Measurements from ENCODE around the gene TRAF5.
"Not testable (repeated sequence)": the region's sequence is repeated elsewhere in the genome, so short reads cannot be mapped to it uniquely, and the experiment has no call there.

TRAF5 gene

DNA sequence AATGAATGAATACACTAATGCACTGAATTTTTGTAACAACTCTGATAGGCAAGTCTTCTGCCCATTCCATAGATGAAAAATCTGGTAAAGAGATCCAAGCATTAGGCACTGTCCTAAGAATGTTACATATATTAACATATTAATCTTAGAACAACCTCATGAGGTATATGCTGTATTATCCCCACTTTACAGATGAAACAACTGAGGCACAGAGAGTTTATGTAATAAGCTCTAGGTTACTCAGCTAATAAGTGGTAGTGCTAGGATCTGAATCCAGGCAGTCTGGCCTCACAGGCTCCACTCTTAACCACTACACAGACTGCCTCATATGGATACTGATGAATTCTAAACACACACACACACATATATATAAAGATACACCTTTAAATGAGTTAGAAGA is 52.8 kb downstream of the TRAF5 start:
- ATAC-seq, result no peak

- ATAC-seq, result peak; percentile 63 to 67
Measured at GRCh38 chr1:211381481-211382181, 55.0 kb downstream of the TRAF5 start.

- no peak for ATAC-seq
Measured at GRCh38 chr1:211382182-211382713, 55.6 kb downstream of the TRAF5 start.

DNA sequence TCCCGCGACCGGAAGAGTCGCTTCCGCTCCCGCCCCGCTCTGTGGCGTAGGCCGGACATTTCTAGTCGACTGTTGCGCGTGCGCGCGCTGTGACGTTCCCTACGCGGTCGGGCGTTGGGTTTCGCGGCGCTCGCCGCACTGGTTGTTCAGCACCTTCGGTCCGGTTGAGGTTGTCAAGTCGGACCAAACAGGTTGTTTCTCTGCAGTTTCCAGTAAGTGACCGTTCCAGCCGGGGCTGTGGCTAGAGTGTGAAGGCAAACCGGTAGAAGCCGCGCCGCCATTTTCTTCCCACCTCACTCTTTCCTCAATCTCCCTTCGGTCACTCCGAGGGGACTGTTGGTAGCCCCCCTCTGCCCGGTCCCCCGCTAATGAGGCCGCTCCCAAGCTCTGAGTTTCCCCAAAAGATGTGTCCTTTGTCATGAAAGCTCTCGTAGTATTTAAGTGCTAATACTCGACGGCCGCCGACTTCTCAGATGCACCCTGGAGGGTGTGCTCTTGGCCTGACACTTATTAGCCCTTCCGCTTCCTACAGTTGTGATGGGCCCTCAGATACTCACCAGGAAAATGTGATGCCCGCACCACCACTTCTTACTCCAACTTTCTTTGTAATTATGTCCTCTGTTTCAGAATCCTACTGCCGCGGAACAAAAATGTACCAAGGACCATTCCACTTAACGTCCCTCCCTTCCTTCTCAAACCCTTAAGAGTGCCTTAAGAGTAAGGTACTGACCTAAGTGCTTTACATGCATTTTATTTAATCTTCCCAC is 56.3 kb downstream of the TRAF5 start:
- peak; percentile 66 to 69 for ATAC-seq

GRCh38 chr1:211384524-211384923 is 57.9 kb downstream of the TRAF5 start:
- no peak for ATAC-seq

DNA sequence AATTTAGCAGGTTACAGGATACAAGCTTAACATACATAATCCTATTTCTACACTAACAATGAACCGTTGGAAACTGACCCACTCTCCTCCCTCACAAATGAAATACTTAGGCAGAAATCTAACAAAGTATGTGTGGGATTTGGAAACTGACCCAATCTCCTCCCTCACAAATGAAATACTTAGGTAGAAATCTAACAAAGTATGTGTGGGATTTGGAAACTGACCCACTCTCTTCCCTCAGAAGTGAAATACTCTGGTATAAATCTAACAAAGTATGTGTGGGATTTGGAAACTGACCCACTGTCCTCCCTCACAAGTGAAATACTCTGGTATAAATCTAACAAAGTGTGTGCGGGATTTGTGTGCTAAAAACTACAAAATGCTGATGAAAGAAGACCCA is 60.3 kb downstream of the TRAF5 start:
- ATAC-seq, result no peak

GRCh38 chr1:211390829-211391228 is 64.2 kb downstream of the TRAF5 start:
- ATAC-seq, result not testable (repeated sequence)

GRCh38 chr1:211393203-211393602 is 66.6 kb downstream of the TRAF5 start:
- no peak for ATAC-seq

DNA sequence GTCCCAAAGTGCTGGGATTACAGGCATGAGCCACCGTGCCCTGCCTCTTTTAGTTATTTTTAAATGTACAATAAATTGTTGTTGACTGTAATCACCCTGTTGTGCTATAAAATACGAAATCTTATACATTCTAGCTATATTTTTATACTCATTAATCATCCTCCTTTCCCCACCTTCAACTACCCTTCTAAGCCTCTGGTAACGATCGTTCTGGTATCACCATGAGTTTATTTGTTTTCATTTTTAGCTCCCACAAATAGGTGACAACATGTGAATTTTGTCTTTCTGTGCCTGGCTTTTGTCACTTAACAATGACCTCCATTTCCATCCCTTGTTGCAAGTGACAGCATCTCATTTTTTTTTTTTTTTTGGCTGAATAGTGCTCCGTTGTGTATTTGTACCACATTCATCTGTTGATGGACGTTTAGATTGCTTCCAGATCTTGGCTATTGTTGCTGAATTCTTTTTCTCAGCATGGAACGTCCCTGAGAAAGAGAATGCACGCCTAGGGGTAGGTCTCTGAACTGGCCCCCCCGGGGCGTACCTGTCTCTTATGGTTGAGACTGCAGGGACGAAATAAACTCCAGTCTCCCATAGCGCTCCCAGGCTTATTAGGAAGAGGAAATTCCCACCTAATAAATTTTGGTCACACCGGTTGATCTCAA is 71.8 kb downstream of the TRAF5 start:
- not testable (repeated sequence) for ATAC-seq

DNA sequence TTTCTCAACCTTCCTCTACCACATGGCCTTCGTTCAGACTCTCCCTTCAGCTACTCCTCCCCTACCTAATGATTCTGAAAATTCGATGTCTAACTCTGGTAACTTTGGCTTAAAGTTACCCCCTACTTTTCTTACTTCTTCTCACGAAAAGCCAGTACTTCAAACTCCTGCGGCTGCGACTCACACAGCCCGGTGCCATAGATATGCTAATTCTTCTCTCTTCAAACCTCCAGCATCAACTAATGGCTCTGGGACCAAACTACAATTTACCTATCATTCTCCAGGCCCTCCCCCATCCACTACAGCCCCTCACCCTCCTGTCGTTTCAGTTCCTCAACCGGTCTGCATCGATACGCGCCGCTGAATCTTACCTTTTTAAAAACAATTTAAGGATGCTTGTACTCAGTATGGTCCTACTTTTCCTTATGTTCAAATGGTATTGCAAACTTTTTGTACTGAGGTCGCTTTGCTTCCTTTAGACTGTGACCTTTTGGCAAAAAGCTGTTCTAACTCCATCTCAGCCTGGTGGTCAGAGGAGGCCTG is 73.3 kb downstream of the TRAF5 start:
- not testable (repeated sequence) for ATAC-seq

DNA sequence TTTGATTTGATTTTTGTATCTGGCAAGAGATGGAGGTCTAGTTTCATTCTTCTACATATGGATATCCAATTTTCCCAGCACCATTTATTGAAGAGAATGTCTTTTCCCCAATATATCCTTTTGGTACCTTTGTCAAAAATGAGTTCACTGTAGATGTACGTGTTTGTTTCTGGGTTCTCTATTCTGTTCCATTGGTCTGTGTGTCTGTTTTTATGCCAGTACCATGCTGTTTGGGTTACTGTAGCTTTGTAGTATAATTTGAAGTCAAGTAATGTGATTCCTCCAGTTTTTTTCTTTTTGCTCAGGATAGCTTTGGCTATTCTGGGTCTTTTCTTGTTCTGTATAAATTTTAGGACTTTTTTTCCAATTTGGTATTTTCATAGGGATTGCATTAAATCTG is 75.1 kb downstream of the TRAF5 start:
- ATAC-seq, result not testable (repeated sequence)

DNA sequence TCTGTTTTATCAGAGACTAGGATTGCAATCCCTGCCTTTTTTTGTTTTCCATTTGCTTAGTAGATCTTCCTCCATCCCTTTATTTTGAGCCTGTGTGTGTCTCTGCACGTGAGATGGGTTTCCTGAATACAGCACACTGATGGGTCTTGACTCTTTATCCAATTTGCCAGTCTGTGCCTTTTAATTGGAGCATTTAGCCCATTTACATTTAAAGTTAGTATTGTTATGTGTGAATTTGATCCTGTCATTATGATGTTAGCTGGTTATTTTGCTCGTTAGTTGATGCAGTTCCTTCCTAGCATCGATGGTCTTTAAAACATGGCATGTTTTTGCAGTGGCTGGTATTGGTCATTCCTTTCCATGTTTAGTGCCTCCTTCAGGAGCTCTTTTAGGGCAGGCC is 79.5 kb downstream of the TRAF5 start:
- ATAC-seq, result not testable (repeated sequence)

DNA sequence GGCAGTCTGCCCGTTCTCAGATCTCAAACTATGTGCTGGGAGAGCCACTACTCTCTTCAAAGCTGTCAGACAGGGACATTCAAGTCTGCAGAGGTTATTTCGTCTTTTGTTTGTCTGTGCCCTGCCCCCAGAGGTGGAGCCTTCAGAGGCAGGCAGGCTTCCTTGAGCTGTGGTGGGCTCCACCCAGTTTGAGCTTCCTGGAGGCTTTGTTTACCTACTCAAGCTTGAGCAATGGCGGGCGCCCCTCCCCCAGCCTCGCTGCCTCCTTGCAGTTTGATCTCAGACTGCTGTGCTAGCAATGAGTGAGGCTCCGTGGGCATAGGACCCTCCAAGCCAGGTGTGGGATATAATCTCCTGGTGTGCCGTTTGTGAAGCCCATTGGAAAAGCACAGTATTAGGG is 81.1 kb downstream of the TRAF5 start:
- ATAC-seq, result not testable (repeated sequence)

GRCh38 chr1:211411639-211412038 is 85.0 kb downstream of the TRAF5 start:
- ATAC-seq, result no peak

GRCh38 chr1:211415700-211416099 is 89.1 kb downstream of the TRAF5 start:
- no peak for ATAC-seq

DNA sequence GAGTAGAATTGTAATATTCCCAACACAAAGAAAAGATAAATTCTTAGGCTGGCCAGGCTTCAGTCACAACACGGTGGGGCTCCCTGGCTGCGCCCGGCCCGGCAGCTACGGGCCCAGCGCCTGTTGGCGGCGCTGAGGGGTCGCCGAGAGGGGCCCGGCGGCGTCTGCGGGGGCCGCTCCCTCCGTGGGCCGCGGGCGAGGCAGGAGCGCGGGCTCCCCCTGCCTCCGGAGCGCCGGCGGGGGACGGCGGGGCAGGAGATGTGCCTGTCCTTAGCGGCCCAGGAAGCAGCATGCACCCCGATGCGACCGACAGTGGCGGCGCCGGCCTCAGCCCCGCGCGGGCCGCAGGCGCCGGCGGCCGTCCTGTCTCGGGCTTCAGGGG is 89.6 kb downstream of the TRAF5 start:
- peak; percentile 44 to 55 for ATAC-seq

- ATAC-seq, result peak; percentile 77 to 79
Measured at GRCh38 chr1:211416628-211417323, 90.1 kb downstream of the TRAF5 start.

DNA sequence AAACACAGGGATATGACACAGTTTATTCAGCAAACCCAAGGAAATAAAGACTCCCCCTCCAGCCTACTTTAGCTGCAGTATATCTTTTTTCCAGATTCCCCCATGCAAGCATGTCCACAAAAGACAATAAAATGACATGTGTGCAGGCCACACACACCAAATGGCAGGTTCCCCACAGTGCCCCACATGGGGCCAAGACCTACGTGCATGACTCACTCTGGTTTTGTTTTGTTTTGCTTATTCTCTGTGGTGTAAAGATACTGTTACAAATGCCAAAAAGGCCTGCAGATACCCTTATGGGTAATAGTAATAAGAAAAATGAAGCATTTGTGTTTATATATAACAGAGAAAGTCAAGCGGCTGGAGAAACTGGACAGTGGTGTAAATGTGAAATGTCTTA is 93.8 kb downstream of the TRAF5 start:
- peak in 1 of 2 donors; percentile 24 for ATAC-seq

- ATAC-seq, result no peak
Measured at GRCh38 chr1:211420845-211421454, 94.3 kb downstream of the TRAF5 start.

GRCh38 chr1:211424018-211424417 is 97.4 kb downstream of the TRAF5 start:
- ATAC-seq, result no peak

All from activated CD4-positive, CD25-positive, alpha-beta regulatory T cell treated with anti-CD3 and anti-CD28 coated beads, Interleukin-2, amount 50 U/mL, for 24 hours (primary cell).